Fibroblast of mammary gland (primary cell): ENCODE data around the gene TSPAN32.

ENCODE experiments used
- DNase-seq: peaks from one replicate; pipeline ENCODE4 v3.0.0-alpha.2; 2010; ENCODE audit warnings: low read depth
- H3K4me3 ChIP-seq: 2 replicates; pipeline ENCODE4 v1.5.1; 2011; ENCODE audit warnings: low read depth, mild to moderate bottlenecking, low read length, moderate library complexity; ENCODE audit not compliant: control insufficient read depth
- CTCF ChIP-seq: conservative IDR thresholded peaks from 2 replicates; pipeline ENCODE4 v1.5.1; 2011; ENCODE audit warnings: low read depth, low read length, inconsistent platforms; ENCODE audit not compliant: control insufficient read depth, insufficient read depth

TSPAN32 gene

GRCh38 chr11:2263724-2264360 lies 38.0 kb upstream of the TSPAN32 start:
- no peak for DNase-seq
- no peak overlapping the region for H3K4me3 ChIP-seq
- TF ChIP-seq CTCF, result no peak

GRCh38 chr11:2264366-2265053 lies 37.3 kb upstream of the TSPAN32 start:
- H3K4me3 ChIP-seq, result no peak overlapping the region
- no peak for TF ChIP-seq CTCF
- DNase-seq, result no peak

GRCh38 chr11:2265396-2265795 lies 36.4 kb upstream of the TSPAN32 start:
- TF ChIP-seq CTCF, result no peak
- no peak for DNase-seq
- no peak overlapping the region for H3K4me3 ChIP-seq

- no peak overlapping the region for H3K4me3 ChIP-seq
- no peak for TF ChIP-seq CTCF
- no peak for DNase-seq
Observed at GRCh38 chr11:2265854-2266585, 35.8 kb upstream of the TSPAN32 start.

- no peak for TF ChIP-seq CTCF
- DNase-seq, result no peak
- H3K4me3 ChIP-seq, result no peak overlapping the region
Observed at GRCh38 chr11:2266586-2267305, 35.1 kb upstream of the TSPAN32 start.

GRCh38 chr11:2267306-2267850 lies 34.4 kb upstream of the TSPAN32 start:
- TF ChIP-seq CTCF, result no peak
- no peak for DNase-seq
- H3K4me3 ChIP-seq, result no peak overlapping the region
